Measurements from ENCODE around the gene PIGW.

The PIGW gene

DNA sequence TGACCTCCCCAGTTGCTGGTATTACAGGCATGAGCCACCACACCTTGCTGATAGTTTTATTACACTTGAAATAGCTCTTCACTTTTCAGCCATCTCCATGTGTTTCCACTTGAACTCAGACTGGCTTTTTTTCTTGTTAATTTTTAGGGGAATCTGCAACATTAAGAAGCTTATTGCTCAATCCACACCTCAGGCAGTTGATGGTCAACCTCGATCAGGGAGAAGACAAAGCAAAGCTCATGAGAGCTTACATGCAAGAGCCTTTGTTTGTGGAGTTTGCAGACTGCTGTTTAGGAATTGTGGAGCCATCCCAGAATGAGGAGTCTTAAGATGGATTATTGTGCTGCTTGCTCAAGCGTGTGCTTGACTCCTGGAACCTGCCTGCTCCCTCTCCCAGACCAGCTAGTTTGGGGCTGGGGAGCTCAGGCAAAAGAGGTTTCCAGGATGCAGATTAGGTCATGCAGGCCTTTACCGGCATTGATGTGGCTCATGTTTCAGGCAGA lies 39.7 kb upstream of the PIGW start:
- no peak for DNase-seq (ENCODE audit: low read depth in 1 of 2, low spot score in 1 of 2)
- Histone ChIP-seq H3K27me3 (ENCODE audit: insufficient read depth, poor library complexity, severe bottlenecking) (no peaks in the 10 kb centered on the region), H3K27ac (replicated peaks) (no peak overlapping the region), H3K4me3 (replicated peaks; ENCODE audit: insufficient read depth, low read length) (no peak overlapping the region)
- TF ChIP-seq POLR2AphosphoS5 (IDR thresholded peaks at IDR 0.05; ENCODE audit: low read depth), result no peak
- TF ChIP-seq REST (IDR thresholded peaks at IDR 0.05; ENCODE audit: insufficient replicate concordance, low read depth), result no peak
- no peak for TF ChIP-seq CTCF (IDR thresholded peaks at IDR 0.05; ENCODE audit: insufficient read depth, low read length)
- no peak for TF ChIP-seq GABPA (IDR thresholded peaks at IDR 0.05; ENCODE audit: low read depth)
- TF ChIP-seq SPI1 (IDR thresholded peaks at IDR 0.05; ENCODE audit: borderline replicate concordance, low read depth), result no peak

DNA sequence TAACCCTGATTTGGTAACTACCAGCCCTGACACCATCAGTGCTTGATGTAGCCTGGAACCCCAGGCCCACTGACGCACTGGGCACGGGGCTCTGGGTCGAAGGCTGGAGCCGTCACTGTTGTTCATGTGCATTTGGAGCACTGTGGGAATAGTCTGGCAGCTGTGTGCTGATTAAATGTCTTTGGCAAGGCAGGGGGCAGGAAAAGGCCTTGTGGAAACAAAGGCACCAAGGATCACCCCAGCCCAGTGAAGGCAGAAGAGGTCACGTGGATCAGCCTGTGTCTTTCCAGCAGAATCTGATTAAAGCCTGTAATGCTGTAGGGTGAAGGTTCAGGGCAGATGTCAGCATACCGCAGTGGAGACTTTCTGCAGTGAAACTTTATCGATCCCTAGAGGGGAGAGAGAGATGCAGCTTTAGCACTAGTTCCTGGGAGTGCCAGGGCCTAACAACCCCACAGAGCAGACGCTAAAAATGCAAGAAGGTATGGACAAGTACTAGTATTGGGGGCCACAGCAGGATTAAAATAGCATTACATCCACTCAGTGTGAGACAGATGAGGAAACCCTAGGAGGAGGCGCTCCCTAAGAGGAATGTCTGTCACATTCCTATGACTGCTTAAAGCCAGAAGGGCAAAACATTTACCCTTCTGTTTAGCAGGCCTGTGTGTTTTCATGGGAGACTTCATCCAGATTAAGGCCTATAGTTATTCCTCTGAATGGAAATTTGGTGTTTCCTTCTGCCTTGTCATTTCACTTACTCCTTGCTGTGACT lies 38.6 kb upstream of the PIGW start:
- Histone ChIP-seq H3K27ac (replicated peaks) (no peak overlapping the region), H3K4me3 (replicated peaks; ENCODE audit: insufficient read depth, low read length) (no peak overlapping the region), H3K27me3 (ENCODE audit: insufficient read depth, poor library complexity, severe bottlenecking) (no peaks in the 10 kb centered on the region)
- TF ChIP-seq POLR2AphosphoS5 (IDR thresholded peaks at IDR 0.05; ENCODE audit: low read depth) (peak; percentile 49), SPI1 (IDR thresholded peaks at IDR 0.05; ENCODE audit: borderline replicate concordance, low read depth) (no peak)
- no peak for DNase-seq (ENCODE audit: low read depth in 1 of 2, low spot score in 1 of 2)

DNA sequence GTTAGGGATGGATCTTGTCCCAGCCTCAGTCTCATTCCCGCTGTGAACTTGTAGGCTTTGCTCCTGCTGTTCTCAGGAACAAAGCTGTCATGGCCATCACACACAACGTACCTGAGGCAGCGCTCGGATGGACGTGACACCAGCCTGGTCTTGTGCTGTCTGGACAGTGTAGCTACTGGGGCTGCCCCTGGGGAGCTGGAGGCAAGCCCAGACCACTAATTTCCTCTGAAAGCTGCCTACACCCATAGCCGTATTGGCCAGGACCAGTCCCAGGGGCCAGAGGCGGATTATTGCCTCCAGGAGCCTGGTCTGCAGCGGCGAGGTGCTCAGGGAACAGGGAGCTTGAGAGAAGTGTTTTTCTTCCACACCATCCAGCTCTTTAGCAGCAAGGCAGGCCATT lies 36.6 kb upstream of the PIGW start:
- no peak for DNase-seq (ENCODE audit: low read depth in 1 of 2, low spot score in 1 of 2)
- H3K27me3 ChIP-seq (ENCODE audit: insufficient read depth, poor library complexity, severe bottlenecking), result no peaks in the 10 kb centered on the region
- H3K4me3 ChIP-seq (replicated peaks; ENCODE audit: insufficient read depth, low read length), result no peak overlapping the region
- no peak overlapping the region for H3K27ac ChIP-seq (replicated peaks)
- TF ChIP-seq CTCF (IDR thresholded peaks at IDR 0.05; ENCODE audit: insufficient read depth, low read length), result no peak
- peak; percentile 21; the same call in 1 of the 2 replicates for TF ChIP-seq POLR2AphosphoS5 (IDR thresholded peaks at IDR 0.05; ENCODE audit: low read depth)

DNA sequence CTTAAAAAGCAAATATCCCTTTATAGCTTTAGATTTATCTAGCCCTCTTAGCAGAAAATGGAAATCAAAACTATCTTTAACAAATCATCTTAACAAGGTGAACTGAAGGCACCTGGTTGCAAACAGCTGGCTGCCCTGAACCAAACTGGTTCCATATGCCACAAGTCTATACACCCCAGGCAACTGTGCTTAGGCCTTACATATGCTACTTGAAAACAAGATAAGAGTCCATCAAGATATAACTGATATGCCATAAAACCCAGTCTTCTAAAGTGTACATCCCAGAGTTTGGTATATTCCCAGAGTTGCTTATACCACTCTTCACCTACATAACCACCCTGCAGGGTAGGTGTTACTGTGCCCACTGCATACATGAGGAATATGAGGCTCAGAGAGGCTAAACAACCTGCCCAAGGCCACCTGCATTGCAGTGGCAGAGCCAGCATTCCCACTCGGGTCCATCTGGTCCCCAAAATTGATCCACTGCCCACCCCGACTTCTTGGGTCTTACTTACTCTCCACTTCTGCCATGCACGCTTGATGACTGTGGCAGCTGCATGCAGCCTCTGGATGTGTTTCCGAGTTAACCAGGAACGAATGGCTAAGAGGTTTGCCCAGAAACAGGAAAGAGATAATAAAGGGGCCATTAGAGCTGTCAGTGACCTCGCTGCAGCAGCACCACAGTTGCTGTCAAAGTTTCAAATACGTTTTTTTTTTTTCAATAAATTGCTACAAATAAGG lies 36.1 kb upstream of the PIGW start:
- no peak overlapping the region for H3K4me3 ChIP-seq (replicated peaks; ENCODE audit: insufficient read depth, low read length)
- H3K27me3 ChIP-seq (ENCODE audit: insufficient read depth, poor library complexity, severe bottlenecking), result no peaks in the 10 kb centered on the region
- DNase-seq (ENCODE audit: low read depth in 1 of 2, low spot score in 1 of 2), result no peak
- no peak overlapping the region for H3K27ac ChIP-seq (replicated peaks)
- TF ChIP-seq POLR2AphosphoS5 (IDR thresholded peaks at IDR 0.05; ENCODE audit: low read depth), result no peak
- TF ChIP-seq GABPA (IDR thresholded peaks at IDR 0.05; ENCODE audit: low read depth), result no peak
- TF ChIP-seq CTCF (IDR thresholded peaks at IDR 0.05; ENCODE audit: insufficient read depth, low read length), result no peak
- TF ChIP-seq REST (IDR thresholded peaks at IDR 0.05; ENCODE audit: insufficient replicate concordance, low read depth), result no peak
- TF ChIP-seq SPI1 (IDR thresholded peaks at IDR 0.05; ENCODE audit: borderline replicate concordance, low read depth), result no peak
